ENCODE measurements around the gene CD9. TPM values are rescaled to one million over a fixed set of nuclear protein-coding genes. Genes with fewer than 3 reads are reported as not detected.

The CD9 gene
- total RNA-seq, 3 donors from 2014 or later (not counting 1 experiment from before 2014, with no cell fraction given) = 2.1 to 55.9 (median 8.0) TPM

- WGBS (ENCODE audit: insufficient coverage) = 78% methylated on average over 10 of the region's 10 CpGs
- Histone ChIP-seq H3K4me1 (ENCODE audit: control insufficient read depth, insufficient read depth, low read length) (peaks cover 4% of the 10 kb centered on the region), H3K9me3 (ENCODE audit: control insufficient read depth, insufficient read depth, low read length) (no peaks in the 10 kb centered on the region), H3K4me3 (ENCODE audit: low read length) (no peak overlapping the region), H3K27me3 (ENCODE audit: control insufficient read depth, insufficient read depth, low read length) (no peaks in the 10 kb centered on the region), H3K36me3 (ENCODE audit: control insufficient read depth, insufficient read depth, low read length) (no peaks in the 10 kb centered on the region), H3K27ac (ENCODE audit: low read length) (no peak overlapping the region)
- no peak for TF ChIP-seq CTCF (IDR thresholded peaks at IDR 0.05)
- Mint-ChIP-seq H3K4me3 (no peak overlapping the region), H3K4me1 (peaks cover 0 to 8% of the 10 kb centered on the region in 2 donors), H3K27me3 (ENCODE audit: low read depth in 2 of 2) (peaks cover 3 to 5% of the 10 kb centered on the region in 2 donors), H3K9me3 (no peaks in the 10 kb centered on the region), H3K27ac (no peak overlapping the region), H3K36me3 (no peaks in the 10 kb centered on the region)
- DNase-seq = no peak
- intact Hi-C loops (cut with micrococcal nuclease) = no loop called here
- no peak for ATAC-seq
These were observed 21.0 kb upstream of the CD9 start for GRCh38 chr12:6178981-6179761.

DNA sequence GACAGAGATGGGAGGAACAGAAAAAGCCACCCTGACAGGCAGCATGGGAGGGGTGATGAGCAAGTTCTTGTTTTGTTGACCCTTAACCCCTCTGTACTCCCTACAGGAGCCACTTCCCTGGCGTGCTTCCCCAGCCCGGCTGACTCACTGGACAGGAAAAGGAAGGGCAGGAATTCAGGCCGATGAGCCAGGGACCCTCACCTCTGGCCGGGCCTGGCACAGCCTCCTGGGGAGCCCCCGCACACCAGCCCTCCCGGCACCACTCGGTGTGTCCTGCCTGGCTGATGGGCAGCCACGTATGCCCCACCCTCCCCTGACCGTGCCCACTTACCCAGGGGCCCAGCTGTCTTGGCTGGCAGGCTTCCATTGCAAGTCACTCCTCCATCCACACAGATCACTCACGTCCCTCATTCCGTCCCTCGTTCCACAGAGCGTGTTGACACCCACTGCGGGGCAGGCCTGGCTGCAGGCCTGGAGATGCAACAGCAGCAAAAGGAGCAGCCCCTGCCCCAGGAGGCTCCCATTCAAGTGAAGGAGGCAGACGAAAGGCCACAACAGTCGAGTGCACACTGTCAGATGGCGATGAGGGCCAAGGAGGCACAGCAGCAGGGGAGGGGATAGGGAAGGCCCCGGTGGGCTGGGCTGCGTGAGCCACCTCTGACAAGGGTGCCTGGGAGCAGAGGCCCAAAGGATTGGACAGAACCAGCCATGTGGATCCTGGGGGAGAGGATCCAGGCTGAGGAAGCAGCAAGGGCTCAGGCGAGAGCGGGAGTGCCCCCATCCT, 19.7 kb upstream of the CD9 start:
- intact Hi-C loops (cut with micrococcal nuclease) = no loop called here
- no peak for TF ChIP-seq CTCF (IDR thresholded peaks at IDR 0.05)
- DNase-seq (no peak), ATAC-seq (no peak)
- 86% methylated on average over 21 of the region's 21 CpGs for WGBS (ENCODE audit: insufficient coverage)
- Histone ChIP-seq H3K4me1 (ENCODE audit: control insufficient read depth, insufficient read depth, low read length) (peaks cover 4% of the 10 kb centered on the region), H3K9me3 (ENCODE audit: control insufficient read depth, insufficient read depth, low read length) (no peaks in the 10 kb centered on the region), H3K4me3 (ENCODE audit: low read length) (no peak overlapping the region), H3K27me3 (ENCODE audit: control insufficient read depth, insufficient read depth, low read length) (no peaks in the 10 kb centered on the region), H3K27ac (ENCODE audit: low read length) (no peak overlapping the region), H3K36me3 (ENCODE audit: control insufficient read depth, insufficient read depth, low read length) (no peaks in the 10 kb centered on the region)
- Mint-ChIP-seq H3K27ac (no peak overlapping the region), H3K4me1 (peaks cover 0 to 8% of the 10 kb centered on the region in 2 donors), H3K4me3 (no peak overlapping the region), H3K36me3 (no peaks in the 10 kb centered on the region), H3K9me3 (no peaks in the 10 kb centered on the region), H3K27me3 (ENCODE audit: low read depth in 2 of 2) (peaks cover 2 to 3% of the 10 kb centered on the region in 2 donors)

GRCh38 chr12:6181166-6181565, 19.0 kb upstream of the CD9 start:
- H3K4me3 Mint-ChIP-seq = no peak overlapping the region
- DNase-seq (no peak), ATAC-seq (no peak)
- WGBS (ENCODE audit: insufficient coverage) = 71% methylated on average over 1 of the region's 1 CpG
- H3K27ac Mint-ChIP-seq = no peak overlapping the region
- Histone ChIP-seq H3K4me1 (ENCODE audit: control insufficient read depth, insufficient read depth, low read length) (peaks cover 4% of the 10 kb centered on the region), H3K36me3 (ENCODE audit: control insufficient read depth, insufficient read depth, low read length) (no peaks in the 10 kb centered on the region), H3K9me3 (ENCODE audit: control insufficient read depth, insufficient read depth, low read length) (no peaks in the 10 kb centered on the region), H3K27me3 (ENCODE audit: control insufficient read depth, insufficient read depth, low read length) (no peaks in the 10 kb centered on the region), H3K4me3 (ENCODE audit: low read length) (no peak overlapping the region), H3K27ac (ENCODE audit: low read length) (no peak overlapping the region)
- no peaks in the 10 kb centered on the region for H3K36me3 Mint-ChIP-seq
- H3K4me1 Mint-ChIP-seq = peaks cover 0 to 8% of the 10 kb centered on the region in 2 donors
- H3K9me3 Mint-ChIP-seq = no peaks in the 10 kb centered on the region
- intact Hi-C loops (cut with micrococcal nuclease) = no loop called here
- TF ChIP-seq CTCF (IDR thresholded peaks at IDR 0.05) = no peak
- H3K27me3 Mint-ChIP-seq (ENCODE audit: low read depth in 2 of 2) = peaks cover under 1 to 5% of the 10 kb centered on the region in 2 donors
